CD14-positive monocyte (primary cell): Measurements from ENCODE around the gene TREML2. TPM values are rescaled to one million over a fixed set of nuclear protein-coding genes. Genes with fewer than 3 reads are reported as not detected.

Source experiments
- DNase-seq, 3 donors: peaks; one replicate each; pipeline ENCODE4 v3.0.0-alpha.2; 2011 to 2022
- H2AFZ ChIP-seq: 2 replicates; pipeline ENCODE4 v1.6.0; 2012; ENCODE audit warnings: mild to moderate bottlenecking, low read depth, low read length, inconsistent platforms; ENCODE audit not compliant: insufficient read depth, poor library complexity, severe bottlenecking
- H3K27ac ChIP-seq, 2 donors: 1 replicate in 1 of 2; 2 replicates in 1 of 2; pipeline ENCODE4 v1.5.1; 2012 to 2013; ENCODE audit warnings: low read length in 2 of 2, control low read depth in 1 of 2, inconsistent platforms in 1 of 2, low read depth in 1 of 2, mild to moderate bottlenecking in 1 of 2
- H3K27me3 ChIP-seq, 2 donors: one replicate each; pipeline versions ENCODE4 v1.6.0 to v1.6.1; 2011 to 2013; ENCODE audit warnings: low read length in 2 of 2; ENCODE audit not compliant: control insufficient read depth in 2 of 2, insufficient read depth in 2 of 2
- H3K36me3 ChIP-seq, 2 donors: replicated peaks in 1 of 2; 1 replicate in 1 of 2; 2 replicates in 1 of 2; pipeline versions ENCODE4 v1.5.1 to v1.6.1; 2012 to 2013; ENCODE audit warnings: low read length in 2 of 2, control low read depth in 1 of 2, inconsistent platforms in 1 of 2, mild to moderate bottlenecking in 1 of 2; ENCODE audit not compliant: insufficient read depth in 2 of 2, control insufficient read depth in 1 of 2
- H3K4me1 ChIP-seq, 2 donors: 1 replicate in 1 of 2; 2 replicates in 1 of 2; pipeline versions ENCODE4 v1.5.1 to v1.6.1; 2012 to 2013; ENCODE audit warnings: low read length in 2 of 2, control low read depth in 1 of 2, inconsistent platforms in 1 of 2, mild to moderate bottlenecking in 1 of 2, moderate library complexity in 1 of 2; ENCODE audit not compliant: insufficient read depth in 2 of 2, control insufficient read depth in 1 of 2
- H3K4me2 ChIP-seq: replicated peaks from 2 replicates; pipeline ENCODE3; 2012; ENCODE audit warnings: low read length, moderate library complexity, mild to moderate bottlenecking; ENCODE audit not compliant: poor library complexity, severe bottlenecking; ENCODE audit errors: extremely low read depth
- H3K4me3 ChIP-seq, 3 experiments: fragments of 200-600 bp in 1 of 3; sonication (generic) in 1 of 3; replicated peaks in 1 of 3; 1 replicate in 2 of 3; 2 replicates in 1 of 3; pipeline ENCODE4 v1.5.1; 2011 to 2013; ENCODE audit warnings: low read length in 3 of 3, mild to moderate bottlenecking in 3 of 3, control low read depth in 2 of 3, low read depth in 2 of 3, inconsistent platforms in 1 of 3, moderate library complexity in 1 of 3
- H3K79me2 ChIP-seq: 2 replicates; pipeline ENCODE4 v1.6.0; 2012; ENCODE audit warnings: mild to moderate bottlenecking, control low read depth, inconsistent platforms, low read length, moderate library complexity; ENCODE audit not compliant: insufficient read depth
- H3K9ac ChIP-seq: 2 replicates; pipeline ENCODE4 v1.6.0; 2017; ENCODE audit warnings: low read length, mild to moderate bottlenecking; ENCODE audit not compliant: insufficient read depth, poor library complexity, severe bottlenecking
- H3K9me3 ChIP-seq, 2 donors: replicated peaks in 1 of 2; 1 replicate in 1 of 2; 2 replicates in 1 of 2; pipeline versions ENCODE4 v1.5.1 to v1.6.1; 2012 to 2013; ENCODE audit warnings: low read length in 2 of 2, control low read depth in 1 of 2; ENCODE audit not compliant: control insufficient read depth in 1 of 2, insufficient read depth in 1 of 2
- H4K20me1 ChIP-seq: 2 replicates; pipeline ENCODE4 v1.6.0; 2012; ENCODE audit warnings: mild to moderate bottlenecking, low read length, control low read depth, moderate library complexity; ENCODE audit not compliant: insufficient read depth
- H3K27ac Mint-ChIP-seq, 7 donors: one replicate each; pipeline ENCODE4 v1.8.0; 2020; ENCODE audit warnings: mild to moderate bottlenecking in 7 of 7, mixed read lengths in 7 of 7, moderate library complexity in 6 of 7, inconsistent platforms in 2 of 7
- H3K27me3 Mint-ChIP-seq, 3 donors: one replicate each; pipeline ENCODE4 v1.8.0; 2021 to 2022; ENCODE audit warnings: low read depth in 3 of 3, mild to moderate bottlenecking in 3 of 3, mixed read lengths in 3 of 3, moderate library complexity in 3 of 3, inconsistent platforms in 1 of 3
- H3K36me3 Mint-ChIP-seq, 2 donors: one replicate each; pipeline ENCODE4 v1.8.0; 2020; ENCODE audit warnings: mixed read lengths in 2 of 2, inconsistent platforms in 1 of 2, mild to moderate bottlenecking in 1 of 2
- H3K4me1 Mint-ChIP-seq: one replicate; pipeline ENCODE4 v1.8.0; 2020; ENCODE audit warnings: mild to moderate bottlenecking, mixed read lengths
- H3K4me3 Mint-ChIP-seq, 2 donors: one replicate each; pipeline ENCODE4 v1.8.0; 2020; ENCODE audit warnings: mild to moderate bottlenecking in 2 of 2, mixed read lengths in 2 of 2, moderate library complexity in 1 of 2
- H3K9me3 Mint-ChIP-seq, 7 donors: one replicate each; pipeline ENCODE4 v1.8.0; 2020 to 2022; ENCODE audit warnings: mixed read lengths in 7 of 7, mild to moderate bottlenecking in 6 of 7, moderate library complexity in 6 of 7, inconsistent platforms in 2 of 7
- CTCF ChIP-seq: fragments of 200-600 bp; IDR thresholded peaks from one replicate; pipeline ENCODE4 v1.8.0; 2022; ENCODE audit warnings: antibody characterized with exemption, mild to moderate bottlenecking
- WGBS: methylation state at CpG from one replicate; pipeline ENCODE4 v1.1.5; 2013; ENCODE audit warnings: missing lambda C conversion rate; ENCODE audit not compliant: insufficient coverage; 5-methylcytosine and 5-hydroxymethylcytosine counted together
- intact Hi-C, 2 donors: fragments of 100-400 bp; cut with micrococcal nuclease; formaldehyde crosslinking; loops; one replicate each; pipeline versions ENCODE4 v1.15.0 to v1.15.1; 2023
- polyA plus RNA-seq, 3 donors: library from polyadenylated mRNA; depleted of rRNA in 1 of 3; unstranded in 2 of 3; stranded (reverse) in 1 of 3; fragments of 300-500 nt in 2 of 3; fragments of >200 nt in 1 of 3; fragmentation: Illumina TruSeq in 2 of 3; gene quantifications; 1 replicate in 2 of 3; 2 replicates in 1 of 3; pipeline ENCODE4 v1.2.3, GENCODE V29; 2012 to 2021

The TREML2 gene
- polyA plus RNA-seq, 3 donors = 0.89 to 4.2 (median 1.1) TPM

- WGBS = no CpG with 5 or more reads among the region's 2 CpGs
- Histone ChIP-seq H4K20me1 (no peaks in the 10 kb centered on the region), H3K27ac (no peak overlapping the region), H3K4me3 (no peak overlapping the region), H3K79me2 (no peaks in the 10 kb centered on the region), H3K4me2 (no peak overlapping the region), H3K9me3 (no peaks in the 10 kb centered on the region), H3K36me3 (no peaks in the 10 kb centered on the region), H2AFZ (no peak overlapping the region), H3K4me1 (peaks cover 2 to 9% of the 10 kb centered on the region in 2 donors), H3K27me3 (no peaks in the 10 kb centered on the region), H3K9ac (no peak overlapping the region)
- Mint-ChIP-seq H3K27me3 (peaks cover 0 to 15% (median 4%) of the 10 kb centered on the region in 3 donors), H3K4me1 (peaks cover 14% of the 10 kb centered on the region), H3K4me3 (no peak overlapping the region), H3K9me3 (peaks cover 0 to 2% (median 0%) of the 10 kb centered on the region in 7 donors), H3K27ac (no peak overlapping the region), H3K36me3 (peaks cover 7 to 13% of the 10 kb centered on the region in 2 donors)
- DNase-seq = no peak
- intact Hi-C loops = no loop called here
- TF ChIP-seq CTCF = no peak
These were observed 26.3 kb downstream of the TREML2 start for GRCh38 chr6:41174610-41175009.

DNA sequence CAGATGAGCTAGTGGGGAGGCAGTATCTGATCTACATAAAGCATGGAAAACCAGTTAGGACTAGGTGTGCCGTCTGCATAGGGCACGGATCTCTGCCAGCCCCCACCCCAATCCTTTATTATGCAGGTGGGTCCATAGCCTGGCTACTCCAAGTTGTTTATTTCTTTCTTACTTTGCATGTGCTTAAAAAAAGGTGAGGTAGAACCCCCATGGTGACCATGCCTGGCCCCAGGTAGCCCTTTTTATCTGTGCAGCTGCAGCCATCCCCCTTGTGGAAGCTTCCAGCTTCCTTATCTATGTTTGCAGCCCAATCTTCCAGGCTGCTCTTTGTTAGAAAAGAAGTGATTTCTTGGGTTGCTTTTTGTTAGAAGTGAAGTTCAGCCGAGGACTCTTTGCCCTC, 29.0 kb downstream of the TREML2 start:
- no peak for DNase-seq
- Histone ChIP-seq H3K4me3 (no peak overlapping the region), H3K4me2 (no peak overlapping the region), H4K20me1 (no peaks in the 10 kb centered on the region), H3K9me3 (no peaks in the 10 kb centered on the region), H3K4me1 (no peaks in the 10 kb centered on the region), H3K27ac (no peak overlapping the region), H2AFZ (no peak overlapping the region), H3K79me2 (no peaks in the 10 kb centered on the region), H3K27me3 (no peaks in the 10 kb centered on the region), H3K36me3 (no peaks in the 10 kb centered on the region), H3K9ac (no peak overlapping the region)
- peaks cover 0 to 6% of the 10 kb centered on the region in 2 donors for H3K36me3 Mint-ChIP-seq
- H3K4me1 Mint-ChIP-seq = peaks cover 10% of the 10 kb centered on the region
- no CpG with 5 or more reads among the region's 3 CpGs for WGBS
- intact Hi-C loops = no loop called here
- no peak overlapping the region for H3K4me3 Mint-ChIP-seq
- H3K27ac Mint-ChIP-seq = no peak overlapping the region
- H3K9me3 Mint-ChIP-seq = peaks cover 0 to 2% (median 0%) of the 10 kb centered on the region in 7 donors
- no peak for TF ChIP-seq CTCF
- peaks cover 1 to 12% (median 7%) of the 10 kb centered on the region in 3 donors for H3K27me3 Mint-ChIP-seq
